Measurements from ENCODE around the gene AVPR2.

The AVPR2 gene

DNA sequence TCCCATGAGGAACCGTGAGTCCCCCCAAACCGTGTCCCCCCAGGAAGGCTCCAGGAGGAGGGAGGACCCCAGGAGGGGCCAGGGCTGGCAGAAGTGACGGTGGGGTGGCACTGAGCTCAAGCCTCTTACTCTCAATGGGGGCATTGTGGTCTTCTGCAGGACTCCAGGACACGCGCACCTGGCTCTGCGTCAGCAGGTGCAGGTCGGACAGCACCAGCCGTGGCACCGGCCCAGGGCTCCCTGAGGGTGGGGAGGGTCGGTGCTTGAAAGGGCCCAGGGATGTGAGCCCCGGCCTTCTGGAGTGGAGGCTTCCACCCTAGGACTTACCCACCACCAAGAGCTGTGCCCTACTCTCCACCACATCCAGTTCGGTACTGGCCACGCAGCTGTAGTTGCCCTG is 36.8 kb upstream of the AVPR2 start:
- Histone ChIP-seq H3K9me3 (ENCODE audit: severe bottlenecking) (no peaks in the 10 kb centered on the region), H3K27ac (ENCODE audit: poor library complexity, severe bottlenecking) (no peak overlapping the region), H3K27me3 (ENCODE audit: insufficient read depth, poor library complexity, severe bottlenecking) (no peaks in the 10 kb centered on the region), H3K4me3 (ENCODE audit: severe bottlenecking) (no peak overlapping the region), H3K36me3 (ENCODE audit: low read depth) (no peaks in the 10 kb centered on the region), H3K4me1 (ENCODE audit: insufficient read depth, poor library complexity, severe bottlenecking) (no peaks in the 10 kb centered on the region)
- no peak for DNase-seq (ENCODE audit: low spot score)
- no peak for TF ChIP-seq CTCF (IDR thresholded peaks at IDR 0.05; ENCODE audit: poor library complexity, severe bottlenecking)
- ATAC-seq (ENCODE audit: low read depth) = no peak

GRCh38 chrX:153868576-153869472 is 35.6 kb upstream of the AVPR2 start:
- DNase-seq (ENCODE audit: low spot score) (no peak), ATAC-seq (ENCODE audit: low read depth) (no peak)
- TF ChIP-seq CTCF (IDR thresholded peaks at IDR 0.05; ENCODE audit: poor library complexity, severe bottlenecking) = no peak
- no peaks in the 10 kb centered on the region for H3K4me1 ChIP-seq (ENCODE audit: insufficient read depth, poor library complexity, severe bottlenecking)
- H3K9me3 ChIP-seq (ENCODE audit: severe bottlenecking) = no peaks in the 10 kb centered on the region
- H3K27me3 ChIP-seq (ENCODE audit: insufficient read depth, poor library complexity, severe bottlenecking) = no peaks in the 10 kb centered on the region
- no peak overlapping the region for H3K27ac ChIP-seq (ENCODE audit: poor library complexity, severe bottlenecking)
- H3K36me3 ChIP-seq (ENCODE audit: low read depth) = no peaks in the 10 kb centered on the region
- H3K4me3 ChIP-seq (ENCODE audit: severe bottlenecking) = no peak overlapping the region

GRCh38 chrX:153869473-153870287 is 34.8 kb upstream of the AVPR2 start:
- DNase-seq (ENCODE audit: low spot score) (no peak), ATAC-seq (ENCODE audit: low read depth) (no peak)
- TF ChIP-seq CTCF (IDR thresholded peaks at IDR 0.05; ENCODE audit: poor library complexity, severe bottlenecking) = no peak
- H3K27ac ChIP-seq (ENCODE audit: poor library complexity, severe bottlenecking) = no peak overlapping the region
- H3K27me3 ChIP-seq (ENCODE audit: insufficient read depth, poor library complexity, severe bottlenecking) = no peaks in the 10 kb centered on the region
- H3K36me3 ChIP-seq (ENCODE audit: low read depth) = 0 out of 2 replicates have a peak, but pooled peaks cover 1% of the 10 kb centered on the region
- H3K4me3 ChIP-seq (ENCODE audit: severe bottlenecking) = no peak overlapping the region
- H3K9me3 ChIP-seq (ENCODE audit: severe bottlenecking) = no peaks in the 10 kb centered on the region
- no peaks in the 10 kb centered on the region for H3K4me1 ChIP-seq (ENCODE audit: insufficient read depth, poor library complexity, severe bottlenecking)

DNA sequence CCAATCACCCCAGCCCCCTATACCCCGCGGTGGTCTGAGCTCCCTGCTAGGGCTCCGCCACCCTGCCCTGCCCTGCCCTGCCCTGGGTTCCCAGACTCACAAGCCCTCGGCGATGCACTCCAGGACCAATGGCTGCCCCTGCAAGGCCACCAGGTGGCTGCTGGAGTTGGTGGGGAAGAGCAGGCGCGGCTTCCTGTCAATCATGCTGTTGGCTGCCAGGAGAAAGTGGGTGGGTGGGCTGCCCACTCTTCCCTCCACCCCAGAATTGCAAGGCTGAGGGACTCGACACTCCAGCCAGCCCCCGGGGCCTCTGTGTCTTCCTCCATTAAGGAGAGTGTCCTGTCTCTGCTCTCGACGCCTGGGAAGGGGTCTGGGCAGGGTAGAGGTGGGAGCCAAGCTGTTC is 34.2 kb upstream of the AVPR2 start:
- Histone ChIP-seq H3K36me3 (ENCODE audit: low read depth) (0 out of 2 replicates have a peak, but pooled peaks cover 4% of the 10 kb centered on the region), H3K4me3 (ENCODE audit: severe bottlenecking) (no peak overlapping the region), H3K27me3 (ENCODE audit: insufficient read depth, poor library complexity, severe bottlenecking) (no peaks in the 10 kb centered on the region), H3K27ac (ENCODE audit: poor library complexity, severe bottlenecking) (no peak overlapping the region), H3K9me3 (ENCODE audit: severe bottlenecking) (no peaks in the 10 kb centered on the region), H3K4me1 (ENCODE audit: insufficient read depth, poor library complexity, severe bottlenecking) (no peaks in the 10 kb centered on the region)
- no peak for TF ChIP-seq CTCF (IDR thresholded peaks at IDR 0.05; ENCODE audit: poor library complexity, severe bottlenecking)
- no peak for DNase-seq (ENCODE audit: low spot score)
- no peak for ATAC-seq (ENCODE audit: low read depth)

Data from RWPE2 (cell line).